Natural killer cell (primary cell): ENCODE data around the gene SRD5A3. TPM values are rescaled to one million over a fixed set of nuclear protein-coding genes. Genes with fewer than 3 reads are reported as not detected.
A peak's percentile ranks its signal among the peaks of the same experiment; 100 is the strongest.

ENCODE experiments used
- ATAC-seq, 3 donors: fragments of 150-1000 bp in 2 of 3; fragments of 200-7000 bp in 1 of 3; cut with Tn5 transposase; 1 replicate in 1 of 3; 2 replicates in 2 of 3; pipeline ENCODE4 v1.10.0; 2021; ENCODE audit warnings: mild to moderate bottlenecking in 2 of 3, moderate library complexity in 2 of 3
- DNase-seq, 2 donors: peaks; one replicate each; pipeline versions ENCODE4 v3.0.0 to v3.0.0-alpha.2; 2013 to 2021; ENCODE audit warnings: mixed read lengths in 1 of 2
- H3K27ac ChIP-seq: one replicate; pipeline ENCODE4 v1.5.1; 2013; ENCODE audit warnings: mild to moderate bottlenecking, low read length
- H3K27me3 ChIP-seq: one replicate; pipeline ENCODE4 v1.6.1; 2013; ENCODE audit warnings: low read length; ENCODE audit not compliant: control insufficient read depth, insufficient read depth
- H3K36me3 ChIP-seq: one replicate; pipeline ENCODE4 v1.6.1; 2013; ENCODE audit warnings: low read length; ENCODE audit not compliant: control insufficient read depth, insufficient read depth
- H3K4me1 ChIP-seq: one replicate; pipeline ENCODE4 v1.6.1; 2013; ENCODE audit warnings: low read length; ENCODE audit not compliant: control insufficient read depth, insufficient read depth
- H3K4me3 ChIP-seq: one replicate; pipeline ENCODE4 v1.5.1; 2013; ENCODE audit warnings: low read length
- H3K9me3 ChIP-seq: one replicate; pipeline ENCODE4 v1.6.1; 2013; ENCODE audit warnings: low read length; ENCODE audit not compliant: control insufficient read depth, insufficient read depth
- H3K27ac Mint-ChIP-seq, 2 donors: one replicate each; pipeline ENCODE4 v1.8.0; 2022; ENCODE audit warnings: mild to moderate bottlenecking in 2 of 2, mixed read lengths in 2 of 2, moderate library complexity in 1 of 2
- H3K27me3 Mint-ChIP-seq, 2 donors: one replicate each; pipeline ENCODE4 v1.8.0; 2022; ENCODE audit warnings: low read depth in 2 of 2, mixed read lengths in 2 of 2
- H3K36me3 Mint-ChIP-seq: one replicate; pipeline ENCODE4 v1.8.0; 2022; ENCODE audit warnings: mixed read lengths
- H3K4me1 Mint-ChIP-seq, 2 donors: one replicate each; pipeline ENCODE4 v1.8.0; 2022; ENCODE audit warnings: mixed read lengths in 2 of 2
- H3K4me3 Mint-ChIP-seq: one replicate; pipeline ENCODE4 v1.8.0; 2022; ENCODE audit warnings: mild to moderate bottlenecking, moderate library complexity, mixed read lengths
- H3K9me3 Mint-ChIP-seq, 2 donors: one replicate each; pipeline ENCODE4 v1.8.0; 2022; ENCODE audit warnings: mixed read lengths in 2 of 2
- CTCF ChIP-seq: fragments of 200-600 bp; IDR thresholded peaks from one replicate; pipeline ENCODE4 v1.8.0; 2022; ENCODE audit warnings: antibody characterized with exemption
- WGBS: methylation state at CpG from one replicate; pipeline ENCODE4 v1.1.7; 2013; ENCODE audit warnings: missing lambda C conversion rate; ENCODE audit not compliant: insufficient coverage; 5-methylcytosine and 5-hydroxymethylcytosine counted together
- intact Hi-C: fragments of 100-400 bp; cut with micrococcal nuclease; formaldehyde crosslinking; loops from one replicate; pipeline ENCODE4 v1.14.2; 2022
- total RNA-seq, 4 donors: library from RNA; stranded (reverse); fragments of 120-200 nt in 1 of 4; gene quantifications; one replicate each; pipeline versions ENCODE4 v1.2.3 to v1.2.4, GENCODE V29; 2013 to 2022

The SRD5A3 gene
- total RNA-seq, 3 donors from 2014 or later (not counting 1 experiment from before 2014, with no cell fraction given) = 3.5 to 5.6 (median 4.5) TPM

DNA sequence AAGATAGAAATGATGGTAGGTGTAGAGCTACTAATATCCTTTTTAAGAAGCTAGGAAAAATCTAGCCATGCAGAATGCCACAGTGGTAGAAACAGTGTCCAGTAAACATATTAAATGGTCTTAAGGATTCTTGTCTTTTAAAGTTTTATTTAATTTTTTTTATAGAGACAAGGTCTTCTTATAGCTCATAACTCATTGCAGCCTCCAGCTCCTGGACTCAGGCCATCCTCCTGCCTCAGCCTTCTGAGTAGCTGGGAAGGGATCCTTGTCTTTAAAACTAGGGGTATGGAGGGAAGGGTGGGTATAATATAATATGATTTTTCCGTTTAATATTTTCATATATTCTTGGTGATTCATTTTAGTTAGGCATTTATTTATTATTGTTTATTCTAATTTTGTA lies 53.5 kb downstream of the SRD5A3 start:
- Histone ChIP-seq H3K27ac (no peak overlapping the region), H3K27me3 (no peaks in the 10 kb centered on the region), H3K4me1 (peaks cover 23% of the 10 kb centered on the region), H3K4me3 (no peak overlapping the region), H3K36me3 (peaks cover 13% of the 10 kb centered on the region), H3K9me3 (no peaks in the 10 kb centered on the region)
- no CpG with 5 or more reads among the region's 1 CpG for WGBS
- H3K4me3 Mint-ChIP-seq = peak overlapping the region; percentile 57
- no peaks in the 10 kb centered on the region for H3K9me3 Mint-ChIP-seq
- no peak for TF ChIP-seq CTCF
- H3K27me3 Mint-ChIP-seq = no peaks in the 10 kb centered on the region
- H3K27ac Mint-ChIP-seq = peak overlapping the region; percentile 95 to 97
- no peak for ATAC-seq
- DNase-seq = no peak
- H3K36me3 Mint-ChIP-seq = no peaks in the 10 kb centered on the region
- peaks cover 46 to 50% of the 10 kb centered on the region in 2 donors for H3K4me1 Mint-ChIP-seq
- intact Hi-C loops = no loop called here

DNA sequence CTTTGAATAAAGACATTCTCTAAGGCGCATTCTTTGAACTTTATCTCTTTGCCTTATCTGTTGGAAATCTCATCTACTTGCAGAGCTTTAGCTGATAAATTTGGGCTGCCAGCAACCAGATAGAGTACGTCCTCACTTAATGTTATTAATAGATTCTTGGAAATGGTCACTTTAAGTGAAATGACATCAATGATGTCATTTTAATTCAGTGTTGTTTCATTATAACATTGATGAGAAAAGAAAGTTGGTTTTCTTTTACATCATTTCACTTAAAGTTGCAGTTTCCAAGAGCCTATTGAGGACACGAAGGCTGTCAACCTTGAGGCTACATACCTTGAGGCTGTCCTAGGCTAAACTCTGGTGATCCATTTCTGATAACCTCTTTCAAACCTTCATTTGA lies 59.0 kb downstream of the SRD5A3 start:
- Mint-ChIP-seq H3K27ac (no peak overlapping the region), H3K4me3 (no peak overlapping the region), H3K27me3 (no peaks in the 10 kb centered on the region), H3K4me1 (peaks cover 45 to 52% of the 10 kb centered on the region in 2 donors), H3K9me3 (no peaks in the 10 kb centered on the region), H3K36me3 (no peaks in the 10 kb centered on the region)
- no peaks in the 10 kb centered on the region for H3K9me3 ChIP-seq
- H3K4me3 ChIP-seq = no peak overlapping the region
- TF ChIP-seq CTCF = no peak
- 100% methylated on average over 3 of the region's 3 CpGs for WGBS
- no peak for DNase-seq
- no peaks in the 10 kb centered on the region for H3K27me3 ChIP-seq
- H3K4me1 ChIP-seq = no peaks in the 10 kb centered on the region
- H3K36me3 ChIP-seq = peaks cover 27% of the 10 kb centered on the region
- no peak for ATAC-seq
- intact Hi-C loops = no loop called here
- H3K27ac ChIP-seq = no peak overlapping the region

DNA sequence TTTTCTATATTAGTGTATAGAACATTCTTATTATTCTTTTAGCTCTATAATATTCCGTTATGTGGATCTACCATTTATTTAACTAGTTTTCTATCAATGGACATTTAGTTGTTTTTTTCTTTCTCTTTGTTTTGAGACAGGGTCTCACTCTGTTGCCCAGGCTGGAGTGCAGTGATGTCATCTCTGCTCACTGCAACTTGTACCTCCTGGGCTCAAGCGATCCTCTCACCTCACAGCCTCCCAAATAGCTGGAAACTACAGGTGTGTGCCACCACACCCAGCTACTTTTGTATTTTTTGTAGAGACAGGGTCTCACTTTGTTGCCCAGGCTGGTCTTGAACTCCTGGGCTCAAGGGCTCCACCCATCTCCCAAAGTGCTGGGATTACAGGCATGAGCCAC lies 60.5 kb downstream of the SRD5A3 start:
- no peaks in the 10 kb centered on the region for H3K27me3 Mint-ChIP-seq
- Histone ChIP-seq H3K27me3 (no peaks in the 10 kb centered on the region), H3K4me3 (no peak overlapping the region), H3K27ac (no peak overlapping the region), H3K9me3 (no peaks in the 10 kb centered on the region), H3K36me3 (peaks cover 25% of the 10 kb centered on the region), H3K4me1 (no peaks in the 10 kb centered on the region)
- no peak overlapping the region for H3K4me3 Mint-ChIP-seq
- H3K27ac Mint-ChIP-seq = peak overlapping the region; percentile 60 to 68
- H3K9me3 Mint-ChIP-seq = no peaks in the 10 kb centered on the region
- intact Hi-C loops = no loop called here
- H3K4me1 Mint-ChIP-seq = peaks cover 42 to 58% of the 10 kb centered on the region in 2 donors
- no peaks in the 10 kb centered on the region for H3K36me3 Mint-ChIP-seq
- ATAC-seq (no peak), DNase-seq (no peak)
- no peak for TF ChIP-seq CTCF
- WGBS = 100% methylated on average over 1 of the region's 2 CpGs

DNA sequence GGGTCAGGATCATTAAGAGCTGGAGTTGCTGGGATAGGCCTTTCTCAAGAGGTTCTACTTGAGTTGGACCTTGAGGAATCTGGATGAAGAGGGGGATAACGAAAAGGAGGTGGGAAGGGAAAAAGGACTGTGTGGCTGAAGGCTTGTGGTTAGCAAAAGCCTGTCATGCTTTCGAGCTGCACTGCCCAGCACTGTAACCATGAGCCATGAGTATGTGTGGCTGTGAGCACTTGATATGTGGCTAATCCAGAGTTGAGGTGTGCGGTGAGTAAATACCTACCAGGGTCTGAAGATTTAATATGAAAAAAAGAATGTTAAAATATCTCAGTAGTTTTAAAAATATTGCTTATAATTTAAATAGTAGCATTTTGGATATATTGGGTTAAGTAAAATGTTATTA lies 61.1 kb downstream of the SRD5A3 start:
- Histone ChIP-seq H3K36me3 (peaks cover 27% of the 10 kb centered on the region), H3K4me1 (no peaks in the 10 kb centered on the region), H3K9me3 (no peaks in the 10 kb centered on the region), H3K27ac (no peak overlapping the region), H3K4me3 (no peak overlapping the region), H3K27me3 (no peaks in the 10 kb centered on the region)
- H3K27me3 Mint-ChIP-seq = no peaks in the 10 kb centered on the region
- no peak overlapping the region for H3K4me3 Mint-ChIP-seq
- 63% methylated on average over 3 of the region's 3 CpGs for WGBS
- H3K4me1 Mint-ChIP-seq = peaks cover 42 to 58% of the 10 kb centered on the region in 2 donors
- H3K36me3 Mint-ChIP-seq = no peaks in the 10 kb centered on the region
- no peaks in the 10 kb centered on the region for H3K9me3 Mint-ChIP-seq
- no peak for DNase-seq
- H3K27ac Mint-ChIP-seq = peak overlapping the region; percentile 60 to 68
- intact Hi-C loops = no loop called here
- no peak for ATAC-seq
- no peak for TF ChIP-seq CTCF
